Testis (tissue), 2 donors: Measurements from ENCODE around the gene SASS6.

Experiments used
- POLR2A ChIP-seq: fragments of 450-650 bp; IDR thresholded peaks from one replicate; pipeline ENCODE4 v1.6.1; 2017; ENCODE audit warnings: antibody characterized with exemption, mild to moderate bottlenecking, moderate library complexity
- TF ChIP-seq, protein P1 (sequence below), 3 experiments: fragments of 450-650 bp in 2 of 3; fragments of 200-600 bp in 1 of 3; sonication (generic) in 1 of 3; IDR thresholded peaks; one replicate each; pipeline ENCODE4 v1.5.1; 2016 to 2019; ENCODE audit warnings: antibody characterized with exemption in 3 of 3, mild to moderate bottlenecking in 2 of 3, moderate library complexity in 1 of 3

DNA sequence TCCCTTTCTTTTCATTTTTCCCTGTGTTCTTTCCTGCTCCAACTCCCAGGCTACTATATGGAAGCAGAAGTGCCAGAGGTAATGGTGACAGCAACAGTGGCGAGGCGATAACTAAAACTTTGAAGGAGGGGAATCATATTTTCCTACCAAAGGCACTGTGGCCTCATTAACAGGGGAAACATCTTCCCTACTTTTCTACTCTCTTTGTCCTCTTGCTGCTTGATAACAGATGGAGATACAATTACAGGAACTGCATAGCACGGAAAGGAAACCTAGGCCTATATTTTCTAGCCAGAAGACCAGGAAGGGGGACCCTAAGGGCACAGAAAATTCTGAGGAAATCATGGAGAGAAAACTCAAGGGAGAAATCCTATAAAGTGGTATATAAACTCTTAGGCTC, 42.3 kb downstream of the SASS6 start:
- no peak for TF ChIP-seq POLR2A
- TF ChIP-seq, protein P1, sequence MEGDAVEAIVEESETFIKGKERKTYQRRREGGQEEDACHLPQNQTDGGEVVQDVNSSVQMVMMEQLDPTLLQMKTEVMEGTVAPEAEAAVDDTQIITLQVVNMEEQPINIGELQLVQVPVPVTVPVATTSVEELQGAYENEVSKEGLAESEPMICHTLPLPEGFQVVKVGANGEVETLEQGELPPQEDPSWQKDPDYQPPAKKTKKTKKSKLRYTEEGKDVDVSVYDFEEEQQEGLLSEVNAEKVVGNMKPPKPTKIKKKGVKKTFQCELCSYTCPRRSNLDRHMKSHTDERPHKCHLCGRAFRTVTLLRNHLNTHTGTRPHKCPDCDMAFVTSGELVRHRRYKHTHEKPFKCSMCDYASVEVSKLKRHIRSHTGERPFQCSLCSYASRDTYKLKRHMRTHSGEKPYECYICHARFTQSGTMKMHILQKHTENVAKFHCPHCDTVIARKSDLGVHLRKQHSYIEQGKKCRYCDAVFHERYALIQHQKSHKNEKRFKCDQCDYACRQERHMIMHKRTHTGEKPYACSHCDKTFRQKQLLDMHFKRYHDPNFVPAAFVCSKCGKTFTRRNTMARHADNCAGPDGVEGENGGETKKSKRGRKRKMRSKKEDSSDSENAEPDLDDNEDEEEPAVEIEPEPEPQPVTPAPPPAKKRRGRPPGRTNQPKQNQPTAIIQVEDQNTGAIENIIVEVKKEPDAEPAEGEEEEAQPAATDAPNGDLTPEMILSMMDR (IDR thresholded peaks at IDR 0.05): no peak
